GM10266 (cell line): ENCODE results near the gene GTSE1.

Experiments
- DNase-seq: peaks from one replicate; pipeline ENCODE4 v3.0.0; 2012; ENCODE audit errors: extremely low spot score
- CTCF ChIP-seq: IDR thresholded peaks from 2 replicates; pipeline ENCODE4 v1.5.1; 2012; ENCODE audit warnings: mild to moderate bottlenecking, low read depth; ENCODE audit not compliant: control insufficient read depth, insufficient read depth; ENCODE audit errors: missing control alignments

Gene GTSE1

DNA sequence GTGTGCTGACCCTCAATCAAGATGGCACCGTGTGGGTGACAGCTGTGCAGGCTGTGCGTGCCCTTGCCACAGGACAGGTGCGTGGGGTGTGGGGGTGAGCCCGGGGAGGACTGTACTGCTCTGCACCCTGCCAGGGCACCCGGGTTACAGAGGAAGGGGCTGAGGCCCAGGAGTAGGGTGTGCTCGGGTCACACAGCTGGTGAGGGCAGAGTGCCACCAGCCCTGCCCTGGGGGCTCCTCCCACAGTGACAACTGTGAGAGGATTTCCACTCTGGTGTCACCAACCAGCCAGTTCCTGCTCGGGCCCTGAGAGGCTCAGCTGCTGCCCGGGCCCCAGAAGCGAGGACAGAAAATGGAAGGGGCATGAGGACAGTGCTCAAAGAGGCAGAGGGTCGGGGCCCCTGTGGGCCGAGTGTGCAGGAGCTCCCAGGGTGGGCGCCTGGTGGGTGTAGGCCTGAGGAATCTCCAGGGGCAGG lies 59.4 kb downstream of the GTSE1 start:
- TF ChIP-seq CTCF, result no peak
- DNase-seq, result no peak

GRCh38 chr22:46356496-46357480 lies 60.1 kb downstream of the GTSE1 start:
- TF ChIP-seq CTCF, result no peak
- DNase-seq, result no peak

GRCh38 chr22:46357711-46358520 lies 61.2 kb downstream of the GTSE1 start:
- no peak for DNase-seq
- TF ChIP-seq CTCF, result no peak

DNA sequence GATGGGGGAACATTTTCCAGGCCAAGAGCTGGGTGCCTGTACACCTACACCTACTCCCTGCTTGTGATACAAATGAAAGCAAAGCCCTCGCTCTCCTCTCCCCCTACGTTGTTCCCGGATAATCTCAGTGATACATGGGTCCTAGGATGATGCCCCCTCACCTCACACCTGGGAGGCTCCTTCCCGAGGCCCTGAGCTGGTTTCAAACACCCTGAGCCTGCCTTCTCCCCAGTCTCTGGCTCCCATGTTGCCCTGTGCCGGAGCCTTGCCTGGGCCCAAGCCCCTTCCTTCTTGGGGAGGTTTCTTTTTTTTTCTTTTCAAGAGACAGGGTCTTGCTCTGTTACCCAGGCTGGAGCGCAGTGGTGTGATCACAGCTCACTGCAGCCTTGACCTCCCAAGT lies 62.1 kb downstream of the GTSE1 start:
- no peak for DNase-seq
- no peak for TF ChIP-seq CTCF

DNA sequence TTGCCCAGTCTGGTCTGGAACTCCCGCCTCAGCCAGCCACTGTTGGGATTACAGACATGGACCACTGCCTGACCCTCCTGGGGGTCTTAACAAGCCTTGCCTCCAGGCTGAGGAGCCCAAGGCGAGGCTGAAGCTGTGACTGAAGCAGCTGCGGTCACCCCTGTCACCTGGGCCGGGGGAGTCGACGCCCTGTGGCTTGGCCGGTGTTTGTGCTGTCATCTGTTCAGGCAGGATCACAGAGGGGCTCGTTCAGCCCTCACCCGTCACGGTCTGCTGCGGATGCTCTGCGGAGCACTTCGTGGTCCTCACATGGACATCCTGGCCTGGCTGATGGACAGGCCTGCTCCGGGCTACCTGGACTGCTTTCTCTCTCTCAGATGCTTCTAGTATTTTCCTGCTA lies 62.7 kb downstream of the GTSE1 start:
- no peak for DNase-seq
- TF ChIP-seq CTCF, result no peak

DNA sequence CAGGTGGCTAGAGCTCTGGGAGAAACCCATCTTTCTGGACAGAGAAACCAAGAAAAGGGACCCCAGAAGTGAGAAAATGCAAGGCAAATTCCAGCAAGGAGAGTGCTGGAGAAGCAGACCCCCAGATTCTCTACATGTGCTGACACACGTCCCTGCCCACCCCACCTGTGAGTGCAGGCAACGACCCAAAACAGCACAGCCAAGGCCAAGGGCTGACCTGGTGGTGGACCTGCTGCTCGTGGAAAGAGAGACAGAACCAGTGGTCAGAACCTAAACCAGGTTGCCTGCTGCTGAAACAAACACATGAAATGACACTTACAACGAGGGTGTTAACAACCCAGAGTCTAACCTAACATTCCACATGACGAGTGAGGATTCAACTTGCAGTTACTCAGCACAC lies 63.4 kb downstream of the GTSE1 start:
- no peak for TF ChIP-seq CTCF
- DNase-seq, result no peak
